RWPE1 (cell line): ENCODE measurements around the gene NT5DC3.

Source experiments
- CTCF ChIA-PET: fragments of 350-600 bp; sonication (Branson Sonifier 250); formaldehyde crosslinking; extraction: SDS; loops from one replicate; lab custom pipeline; 2021; lab: Yijun Ruan, JAX
- POLR2A ChIA-PET: fragments of 400-600 bp; formaldehyde crosslinking; extraction: SDS; loops from one replicate; lab custom pipeline; 2020; ENCODE audit warnings: antibody characterized with exemption; ENCODE audit not compliant: low non-redundant PET; lab: Yijun Ruan, JAX
- DNase-seq: peaks from one replicate; pipeline ENCODE4 v3.0.0; 2012; ENCODE audit warnings: low spot score
- H3K27ac ChIP-seq: fragments of 450-650 bp; 2 replicates; pipeline ENCODE4 v1.5.1; 2017
- CTCF ChIP-seq: fragments of 450-650 bp; conservative IDR thresholded peaks from 2 replicates; pipeline ENCODE4 v1.5.1; 2017; ENCODE audit warnings: low read depth, mild to moderate bottlenecking

Gene NT5DC3

GRCh38 chr12:103850429-103850828 is 9.4 kb upstream of the NT5DC3 start:
- no peak overlapping the region for H3K27ac ChIP-seq
- ChIA-PET POLR2A (no interaction called here), CTCF (interaction anchor here (0.6 kb wide), 1 partner anchor 354 kb away, joined by 4 read pairs; no protein-coding TSS in a partner anchor)
- no peak for DNase-seq
- no peak for TF ChIP-seq CTCF

DNA sequence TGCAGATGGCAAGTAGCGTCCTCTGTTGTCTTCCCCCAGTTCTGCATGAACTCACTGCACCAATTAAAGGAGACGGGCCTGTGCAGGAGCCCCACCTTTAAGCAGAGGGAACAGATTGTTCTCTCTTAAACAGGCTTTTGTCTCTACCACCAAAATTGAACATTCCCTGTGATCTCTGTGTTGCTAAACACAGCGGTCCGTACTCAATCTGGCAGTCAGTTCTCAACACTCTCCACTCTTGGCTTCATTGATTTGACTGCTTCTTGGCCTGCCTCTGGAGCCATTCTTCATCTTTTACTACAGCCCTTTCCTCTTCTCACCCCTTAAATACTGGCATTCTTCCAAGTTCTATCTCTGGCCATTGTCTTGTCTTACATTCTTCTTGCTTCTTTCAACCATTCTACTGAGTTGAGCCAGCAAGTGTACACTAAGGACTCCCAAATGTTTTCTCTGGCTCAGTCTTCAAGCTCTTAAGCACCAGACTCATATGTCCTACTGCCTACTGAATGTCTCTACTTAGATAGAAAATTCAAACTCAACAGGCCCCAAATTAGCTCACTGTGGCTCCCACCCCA is 8.0 kb upstream of the NT5DC3 start:
- CTCF ChIA-PET: no interaction called here
- H3K27ac ChIP-seq: no peak overlapping the region
- TF ChIP-seq CTCF: no peak
- POLR2A ChIA-PET: no interaction called here
- DNase-seq: no peak

DNA sequence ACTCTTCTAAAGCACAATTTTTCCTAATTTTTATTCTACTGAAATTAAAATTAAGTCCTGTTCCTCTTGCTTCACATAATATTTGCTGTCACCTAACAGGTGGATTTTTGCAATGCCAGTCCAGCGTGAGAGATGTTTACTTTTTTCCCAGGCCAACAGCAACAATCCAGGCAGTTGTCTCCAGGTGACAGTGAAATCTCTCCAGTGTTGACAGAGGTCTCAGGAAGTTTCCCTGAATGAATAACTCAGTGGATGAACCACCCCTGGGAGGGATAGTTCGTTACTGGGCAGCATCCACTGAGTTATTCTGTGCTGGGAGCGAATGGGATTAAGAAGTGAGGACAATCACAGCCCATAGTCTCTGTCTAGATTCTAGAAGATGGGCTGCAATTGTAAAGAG is 7.1 kb upstream of the NT5DC3 start:
- no peak overlapping the region for H3K27ac ChIP-seq
- ChIA-PET CTCF (no interaction called here), POLR2A (no interaction called here)
- TF ChIP-seq CTCF: no peak
- no peak for DNase-seq

DNA sequence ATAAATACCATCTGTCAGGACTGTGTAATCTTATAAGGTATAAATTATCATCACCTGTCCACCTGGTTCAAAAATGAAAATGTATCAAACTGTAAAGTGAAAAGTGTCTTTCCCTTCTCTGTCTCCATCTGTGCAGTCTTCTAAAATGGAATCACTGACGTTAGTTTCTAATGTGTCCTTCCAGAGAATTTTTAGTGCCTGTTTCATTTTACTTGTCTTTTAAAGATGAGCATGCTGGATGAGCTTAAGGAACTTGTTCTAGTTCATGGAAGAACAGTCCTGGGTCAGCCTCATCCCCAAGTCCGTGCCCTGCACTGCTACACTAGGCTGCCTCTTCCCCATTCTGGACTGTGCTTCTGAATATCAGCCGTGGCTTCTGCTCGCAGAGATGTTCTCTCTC is 5.4 kb upstream of the NT5DC3 start:
- DNase-seq: no peak
- H3K27ac ChIP-seq: no peak overlapping the region
- TF ChIP-seq CTCF: no peak
- CTCF ChIA-PET: interaction anchor here (0.6 kb wide), 1 partner anchor 27 kb away, joined by 3 read pairs; no protein-coding TSS in a partner anchor
- POLR2A ChIA-PET: no interaction called here

GRCh38 chr12:103844305-103844704 is 3.3 kb upstream of the NT5DC3 start:
- no peak for TF ChIP-seq CTCF
- POLR2A ChIA-PET: no interaction called here
- DNase-seq: no peak
- CTCF ChIA-PET: no interaction called here
- no peak overlapping the region for H3K27ac ChIP-seq

GRCh38 chr12:103841690-103842584 is 903 bp upstream of the NT5DC3 start:
- ChIA-PET POLR2A (interaction anchor here (0.6 kb wide), 1 partner anchor 17 kb away, joined by 5 read pairs; no protein-coding TSS in a partner anchor), CTCF (interaction anchor here (0.5 to 0.8 kb wide), 5 partner anchors 14 to 416 kb away, joined by 3 to 4 read pairs (median 3); no protein-coding TSS in a partner anchor)
- peak overlapping the region; percentile 93 for H3K27ac ChIP-seq
- DNase-seq: peak; percentile 93
- TF ChIP-seq CTCF: no peak
